Esophagus squamous epithelium (tissue), 5 donors: ENCODE data around the gene KLK13. TPM values are rescaled to one million over a fixed set of nuclear protein-coding genes. Genes with fewer than 3 reads are reported as not detected.
A peak's percentile ranks its signal among the peaks of the same experiment; 100 is the strongest.

Experiments
- DNase-seq: peaks from one replicate; lab custom pipeline; 2025; lab: John Stamatoyannopoulos, UW
- H3K27ac ChIP-seq, 4 donors: fragments of 200-600 bp; sonication (generic); one replicate each; pipeline ENCODE4 v1.5.1; 2016 to 2019; ENCODE audit warnings: mild to moderate bottlenecking in 1 of 4
- H3K27me3 ChIP-seq, 4 donors: fragments of 200-600 bp; sonication (generic); 1 replicate in 3 of 4; 2 replicates in 1 of 4; pipeline versions ENCODE4 v1.5.1 to v1.6.0; 2017 to 2021; ENCODE audit warnings: antibody characterized with exemption in 1 of 4
- H3K36me3 ChIP-seq, 3 donors: fragments of 200-600 bp; sonication (generic); one replicate each; pipeline ENCODE4 v1.5.1; 2016 to 2019
- H3K4me1 ChIP-seq, 3 donors: fragments of 200-600 bp; sonication (generic); one replicate each; pipeline ENCODE4 v1.5.1; 2017 to 2019
- H3K4me3 ChIP-seq, 4 donors: fragments of 200-600 bp; sonication (generic); 1 replicate in 3 of 4; 2 replicates in 1 of 4; pipeline ENCODE4 v1.5.1; 2016 to 2019; ENCODE audit warnings: mild to moderate bottlenecking in 2 of 4, moderate library complexity in 1 of 4
- H3K9me3 ChIP-seq, 3 donors: fragments of 200-600 bp; sonication (generic); one replicate each; pipeline ENCODE4 v1.5.1; 2016 to 2019
- POLR2A ChIP-seq, 4 donors: fragments of 450-650 bp; IDR thresholded peaks; one replicate each; pipeline ENCODE4 v1.6.1; 2017; ENCODE audit warnings: antibody characterized with exemption in 4 of 4, mild to moderate bottlenecking in 4 of 4, moderate library complexity in 3 of 4
- WGBS, 2 donors: methylation state at CpG; one replicate each; pipeline ENCODE4 v1.1.5; 2018; 5-methylcytosine and 5-hydroxymethylcytosine counted together
- intact Hi-C: fragments of 100-400 bp; cut with DNase I; formaldehyde crosslinking; loops from one replicate; pipeline ENCODE4 v1.15.0; 2022
- total RNA-seq, 4 donors: library from RNA; depleted of rRNA; stranded (reverse); fragments of >200 nt; gene quantifications; one replicate each; pipeline ENCODE4 v1.1.0, GENCODE V29; 2016
- TF ChIP-seq, protein P1 (sequence below), 6 experiments: fragments of 450-650 bp in 4 of 6; fragments of 200-600 bp in 2 of 6; sonication (generic) in 2 of 6; IDR thresholded peaks; one replicate each; pipeline ENCODE4 v1.5.1; 2016 to 2019; ENCODE audit warnings: antibody characterized with exemption in 6 of 6, mild to moderate bottlenecking in 4 of 6, moderate library complexity in 4 of 6
- donor health status: DM: yes; HTN: yes; CAD: no.

Gene KLK13
- total RNA-seq, 4 donors from 2014 or later, result 163 to 973 (median 600) TPM

DNA sequence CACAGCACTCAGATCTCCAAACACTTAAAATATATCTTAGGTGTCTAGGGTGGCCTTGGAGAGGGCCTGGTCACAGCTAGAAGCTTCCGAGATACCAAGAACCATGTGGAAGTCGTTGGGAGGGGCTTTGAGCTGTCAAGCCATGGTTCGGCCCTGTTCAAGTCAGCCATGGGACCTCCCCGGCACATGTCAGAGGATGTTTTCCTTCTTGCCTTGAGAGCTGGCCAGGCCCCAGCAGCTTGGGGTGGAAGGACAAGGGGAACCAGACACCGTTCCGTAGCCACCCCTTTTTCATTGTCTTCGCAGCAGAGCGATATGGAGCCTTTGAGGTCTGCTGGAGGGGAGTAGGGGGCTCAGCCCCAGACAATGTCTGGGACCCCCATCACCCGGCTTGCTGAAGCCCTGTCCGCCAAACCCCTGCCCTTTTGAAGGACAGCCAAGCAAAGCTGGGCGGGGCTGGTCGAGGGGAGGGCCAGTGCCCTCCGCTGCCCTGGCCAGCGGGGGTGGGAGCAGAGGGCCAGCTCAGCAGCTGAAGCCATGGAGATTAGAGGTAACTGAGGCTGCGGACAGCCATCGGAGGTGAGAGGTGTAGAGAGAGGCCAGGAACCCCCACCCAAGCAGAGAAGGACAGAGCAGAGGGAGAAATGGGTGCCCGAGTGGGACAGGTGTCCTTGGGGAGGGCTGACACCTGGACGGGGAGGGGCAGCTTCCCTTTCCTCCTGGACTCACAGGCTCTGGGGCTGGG is 38.9 kb downstream of the KLK13 start:
- DNase-seq, result no peak

DNA sequence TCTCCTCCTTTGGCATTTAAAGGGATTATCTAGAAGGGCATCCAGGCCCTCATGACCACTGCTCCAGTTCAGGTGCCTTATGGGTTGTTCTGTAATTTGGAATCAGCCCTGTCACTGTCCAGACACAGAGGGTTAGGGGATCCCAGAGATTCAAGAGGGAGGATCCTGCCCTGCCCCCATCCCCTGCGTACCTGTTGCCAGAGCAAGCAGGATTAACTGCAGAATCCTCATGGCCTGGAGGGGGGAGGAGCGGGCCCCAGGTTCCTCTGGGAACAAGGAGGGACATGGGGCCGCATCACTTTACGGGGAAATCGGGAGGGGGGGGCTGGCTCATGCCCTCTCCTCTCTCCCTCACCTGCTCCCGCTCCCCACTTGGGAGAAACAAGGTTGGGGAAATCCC is 39.5 kb downstream of the KLK13 start:
- Histone ChIP-seq H3K27me3 (peaks cover 0 to 70% (median 0%) of the 10 kb centered on the region in 4 donors), H3K4me3 (peak overlapping the region; percentile 42 to 64 (median 62)), H3K36me3 (peaks cover 0 to 24% (median 0%) of the 10 kb centered on the region in 3 donors), H3K9me3 (no peaks in the 10 kb centered on the region), H3K4me1 (peaks cover 7 to 68% (median 11%) of the 10 kb centered on the region in 3 donors), H3K27ac (peak overlapping the region; percentile 89 to 95 (median 92))
- TF ChIP-seq, protein P1, sequence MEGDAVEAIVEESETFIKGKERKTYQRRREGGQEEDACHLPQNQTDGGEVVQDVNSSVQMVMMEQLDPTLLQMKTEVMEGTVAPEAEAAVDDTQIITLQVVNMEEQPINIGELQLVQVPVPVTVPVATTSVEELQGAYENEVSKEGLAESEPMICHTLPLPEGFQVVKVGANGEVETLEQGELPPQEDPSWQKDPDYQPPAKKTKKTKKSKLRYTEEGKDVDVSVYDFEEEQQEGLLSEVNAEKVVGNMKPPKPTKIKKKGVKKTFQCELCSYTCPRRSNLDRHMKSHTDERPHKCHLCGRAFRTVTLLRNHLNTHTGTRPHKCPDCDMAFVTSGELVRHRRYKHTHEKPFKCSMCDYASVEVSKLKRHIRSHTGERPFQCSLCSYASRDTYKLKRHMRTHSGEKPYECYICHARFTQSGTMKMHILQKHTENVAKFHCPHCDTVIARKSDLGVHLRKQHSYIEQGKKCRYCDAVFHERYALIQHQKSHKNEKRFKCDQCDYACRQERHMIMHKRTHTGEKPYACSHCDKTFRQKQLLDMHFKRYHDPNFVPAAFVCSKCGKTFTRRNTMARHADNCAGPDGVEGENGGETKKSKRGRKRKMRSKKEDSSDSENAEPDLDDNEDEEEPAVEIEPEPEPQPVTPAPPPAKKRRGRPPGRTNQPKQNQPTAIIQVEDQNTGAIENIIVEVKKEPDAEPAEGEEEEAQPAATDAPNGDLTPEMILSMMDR (IDR thresholded peaks at IDR 0.05), result no peak
- TF ChIP-seq POLR2A (IDR thresholded peaks at IDR 0.05), result no peak
- 40% methylated on average over 2 of the region's 6 CpGs; no CpG with 5 or more reads in 1 of the 2 donors for WGBS, 2 donors
- no peak for DNase-seq
- intact Hi-C loops, result no loop called here

More for the DNA sequence above, 38.9 kb downstream of the KLK13 start:
- Histone ChIP-seq H3K36me3 (peaks cover 0 to 24% (median 0%) of the 10 kb centered on the region in 3 donors), H3K4me3 (peak overlapping the region; percentile 42 to 64 (median 62)), H3K4me1 (peaks cover 7 to 62% (median 11%) of the 10 kb centered on the region in 3 donors), H3K27ac (peak overlapping the region; percentile 89 to 95 (median 92)), H3K27me3 (peaks cover 0 to 65% (median 0%) of the 10 kb centered on the region in 4 donors), H3K9me3 (no peaks in the 10 kb centered on the region)
- intact Hi-C loops, result no loop called here
- WGBS, 2 donors, result 31 to 36% methylated on average over 8 to 16 of the region's 18 CpGs
- no peak for TF ChIP-seq POLR2A (IDR thresholded peaks at IDR 0.05)
- TF ChIP-seq, protein P1 (IDR thresholded peaks at IDR 0.05), result no peak

DNA sequence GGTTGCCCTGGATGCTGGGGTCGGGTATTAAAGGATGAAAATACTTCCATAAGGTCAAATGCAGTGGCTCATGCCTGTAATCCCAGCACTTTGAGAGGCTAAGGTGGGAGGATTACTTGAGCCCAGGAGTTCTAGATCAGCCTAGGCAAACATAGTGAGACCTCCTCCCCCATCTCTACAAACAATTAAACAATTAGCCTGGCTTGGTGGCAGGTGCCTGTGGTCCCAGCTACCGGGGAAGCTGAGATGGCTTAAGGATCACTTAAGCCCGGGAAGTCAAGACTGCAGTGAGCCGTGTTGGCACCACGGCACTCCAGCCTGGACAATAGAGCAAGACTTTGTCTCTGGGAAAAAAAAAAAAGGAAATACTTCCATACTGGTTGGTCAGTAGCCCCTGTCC is 40.0 kb downstream of the KLK13 start:
- DNase-seq, result no peak
- peak overlapping the region; percentile 2 to 95 (median 92) for H3K27ac ChIP-seq
- intact Hi-C loops, result loop anchor here (5.0 kb wide), 1 partner anchor 67 kb away; no protein-coding TSS in a partner anchor
- 48 to 53% methylated on average over 3 to 5 of the region's 5 CpGs for WGBS, 2 donors
- H3K4me3 ChIP-seq, result peak overlapping the region; percentile 42 to 64 (median 62)
- no peaks in the 10 kb centered on the region for H3K9me3 ChIP-seq
- H3K27me3 ChIP-seq, result peaks cover 0 to 73% (median 0%) of the 10 kb centered on the region in 4 donors
- peaks cover 0 to 24% (median 0%) of the 10 kb centered on the region in 3 donors for H3K36me3 ChIP-seq
- TF ChIP-seq, protein P1 (IDR thresholded peaks at IDR 0.05), result no peak
- no peak for TF ChIP-seq POLR2A (IDR thresholded peaks at IDR 0.05)
- H3K4me1 ChIP-seq, result peaks cover 10 to 73% (median 16%) of the 10 kb centered on the region in 3 donors

DNA sequence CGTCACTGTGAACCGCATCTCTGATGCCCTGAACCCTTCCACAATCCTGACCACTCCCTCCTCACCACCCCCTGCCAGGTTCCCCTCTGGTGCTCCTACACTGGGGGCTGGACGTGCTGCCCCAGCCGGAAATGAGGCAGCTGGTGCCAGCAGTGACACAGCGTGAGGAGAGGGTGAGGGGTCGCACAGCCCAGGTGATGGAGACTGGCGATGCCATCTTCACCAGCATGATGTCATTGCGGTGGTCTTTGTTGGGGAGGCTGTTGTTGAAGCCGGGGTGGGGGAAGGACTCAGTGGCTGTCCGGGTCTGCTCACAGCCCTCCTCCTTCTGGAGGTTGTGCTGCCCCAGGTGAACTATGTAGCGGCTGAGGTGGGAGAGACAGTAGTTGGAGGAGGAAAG is 40.9 kb downstream of the KLK13 start:
- Histone ChIP-seq H3K4me3 (no peak overlapping the region), H3K4me1 (peaks cover 16 to 83% (median 19%) of the 10 kb centered on the region in 3 donors), H3K36me3 (peaks cover 0 to 24% (median 0%) of the 10 kb centered on the region in 3 donors), H3K9me3 (no peaks in the 10 kb centered on the region), H3K27me3 (peaks cover 0 to 75% (median 0%) of the 10 kb centered on the region in 4 donors), H3K27ac (peak overlapping the region in 1 of 4 donors; percentile 95)
- no peak for DNase-seq
- TF ChIP-seq POLR2A (IDR thresholded peaks at IDR 0.05), result no peak
- TF ChIP-seq, protein P1 (IDR thresholded peaks at IDR 0.05), result no peak
- intact Hi-C loops, result loop anchor here (5.0 kb wide), 1 partner anchor 68 kb away; no protein-coding TSS in a partner anchor
- 67 to 88% methylated on average over 9 of the region's 11 CpGs for WGBS, 2 donors

DNA sequence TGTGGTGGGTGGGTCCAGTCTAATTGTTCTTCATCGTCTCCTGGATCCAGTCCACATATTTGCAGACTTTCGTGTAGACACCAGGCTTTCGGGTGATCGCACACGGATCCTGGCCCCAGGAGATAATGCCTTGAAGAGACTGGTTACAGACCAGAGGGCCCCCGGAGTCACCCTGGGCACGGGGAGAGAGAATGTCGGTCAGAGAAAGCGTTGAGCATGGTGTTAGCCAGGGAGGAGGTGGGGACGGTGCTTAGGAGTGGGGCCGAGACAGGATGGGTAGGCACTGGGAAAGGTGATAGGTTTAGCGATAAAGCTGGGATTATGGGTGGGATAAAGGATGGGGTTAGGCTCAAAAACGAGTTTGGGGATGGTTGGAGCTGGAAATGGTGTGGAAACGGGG is 42.4 kb downstream of the KLK13 start:
- Histone ChIP-seq H3K36me3 (peaks cover 0 to 24% (median 0%) of the 10 kb centered on the region in 3 donors), H3K27me3 (peaks cover 0 to 86% (median 0%) of the 10 kb centered on the region in 4 donors), H3K4me1 (peaks cover 16 to 89% (median 19%) of the 10 kb centered on the region in 3 donors), H3K4me3 (no peak overlapping the region), H3K9me3 (no peaks in the 10 kb centered on the region), H3K27ac (peak overlapping the region in 1 of 4 donors; percentile 2)
- DNase-seq, result no peak
- intact Hi-C loops, result loop anchor here (5.0 kb wide), 1 partner anchor 70 kb away; no protein-coding TSS in a partner anchor
- WGBS, 2 donors, result 66 to 68% methylated on average over 13 to 14 of the region's 14 CpGs
- TF ChIP-seq, protein P1 (IDR thresholded peaks at IDR 0.05), result no peak
